GM21367 (cell line): ENCODE results near the gene ZBTB39.
A peak's percentile ranks its signal among the peaks of the same experiment; 100 is the strongest.
"Not testable (repeated sequence)": the region's sequence is repeated elsewhere in the genome, so short reads cannot be mapped to it uniquely, and the experiment has no call there.

Experiments
- ATAC-seq: cut with Tn5 transposase; IDR thresholded peaks from one replicate; pipeline ENCODE4 v1.9.1; 2021; ENCODE audit not compliant: unreplicated experiment

ZBTB39 gene

DNA sequence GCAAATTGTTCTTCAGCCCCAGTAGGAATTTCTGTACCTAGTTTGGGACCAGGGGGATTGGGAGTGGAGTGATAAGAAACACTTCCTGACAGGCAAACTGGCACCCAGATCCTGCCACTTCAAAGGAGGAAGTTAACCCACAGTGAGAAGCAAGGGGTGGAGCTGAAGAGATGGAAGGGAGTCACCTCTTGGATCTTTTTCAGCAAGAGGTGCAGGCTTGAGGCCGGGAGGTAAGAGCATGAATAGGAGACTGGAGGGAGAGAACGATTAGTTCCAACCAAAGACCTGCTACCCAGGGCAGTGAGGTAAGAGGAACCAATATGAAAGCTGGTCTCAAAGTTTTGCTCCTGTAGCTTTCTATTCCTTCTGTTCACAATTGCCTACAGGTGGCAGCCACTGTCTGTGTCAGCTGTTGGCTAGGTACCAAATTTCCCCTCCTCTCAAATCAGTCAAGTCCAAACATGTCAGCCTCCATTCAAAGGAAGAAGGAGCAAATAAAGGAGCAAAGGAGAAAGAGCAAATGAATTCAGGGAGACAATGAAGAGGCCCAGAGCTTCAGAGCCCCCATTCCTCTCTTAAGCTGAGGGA is 24.9 kb upstream of the ZBTB39 start:
- ATAC-seq, result no peak

DNA sequence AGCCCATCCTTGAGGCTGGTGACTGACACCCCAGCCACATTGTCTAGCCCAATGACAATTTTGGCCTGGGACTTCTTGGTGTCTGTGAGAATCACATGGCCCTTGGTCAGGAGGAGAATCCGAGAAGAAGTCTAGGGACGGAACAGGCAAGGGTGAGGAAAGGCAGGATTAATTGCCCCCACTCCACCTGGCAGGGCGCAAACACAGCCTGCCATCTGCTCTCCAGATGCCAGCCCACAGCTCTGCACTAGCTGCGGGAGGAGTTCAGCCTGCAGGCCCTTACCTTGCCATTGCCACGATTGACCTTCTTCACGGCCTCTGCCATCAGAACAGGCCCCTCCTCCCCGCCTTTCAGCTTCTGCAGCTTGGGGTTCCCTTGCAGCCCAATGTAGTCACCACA is 23.1 kb upstream of the ZBTB39 start:
- ATAC-seq, result no peak

DNA sequence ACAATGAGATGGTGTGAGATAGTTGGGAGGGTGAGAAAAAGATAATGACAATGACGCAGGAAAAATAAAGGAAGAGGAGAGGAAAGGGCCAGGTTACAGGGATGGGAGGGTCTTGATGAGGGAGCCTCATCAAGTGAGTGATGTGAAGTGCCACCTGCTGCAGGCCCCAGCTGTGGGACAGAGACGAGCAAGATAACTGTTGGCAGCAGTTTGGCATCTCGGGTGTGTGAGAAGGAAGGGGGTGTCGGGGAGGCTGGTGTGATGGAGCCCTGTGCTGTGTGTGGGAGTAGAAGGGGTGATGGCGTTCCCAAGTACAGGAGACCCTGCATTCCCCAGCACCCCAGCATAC is 21.4 kb upstream of the ZBTB39 start:
- ATAC-seq, result no peak

DNA sequence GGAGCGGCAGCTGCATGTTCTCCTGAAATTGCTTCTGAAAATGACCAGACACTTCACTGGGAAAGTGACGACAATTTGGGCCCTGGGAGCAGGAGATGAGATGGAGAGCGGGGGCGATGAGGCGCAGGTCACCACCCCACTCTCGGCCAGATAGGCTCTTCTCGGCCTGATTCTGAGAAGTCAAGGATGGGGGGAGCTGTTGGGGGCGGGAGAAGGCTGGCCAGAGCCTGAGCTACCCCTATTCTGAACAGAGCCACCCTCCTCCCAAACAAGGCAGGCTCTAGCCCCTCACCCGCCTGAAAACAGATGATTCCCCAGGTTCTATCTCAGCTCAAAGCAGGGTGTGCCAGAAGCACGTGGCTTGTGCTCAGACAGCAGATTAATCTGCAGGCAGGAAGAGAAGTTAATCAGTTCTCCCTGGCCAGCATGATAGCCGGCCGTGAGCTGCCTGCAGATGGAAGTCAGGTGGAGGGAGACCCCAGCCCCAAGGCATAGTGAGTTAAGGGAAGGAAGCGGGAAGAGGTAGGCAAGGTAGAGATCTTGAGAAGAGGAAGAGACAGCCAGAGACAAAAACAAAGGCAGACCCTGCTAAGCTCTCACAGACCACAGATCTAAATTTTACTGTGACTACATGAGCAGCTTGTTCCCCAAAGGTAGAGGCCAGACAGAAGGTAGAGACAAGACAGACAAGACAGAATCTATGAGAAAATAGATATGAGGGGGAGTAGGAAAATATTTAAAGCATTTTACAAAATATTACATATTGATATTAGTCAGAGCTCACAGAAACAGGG is 20.9 kb upstream of the ZBTB39 start:
- ATAC-seq, result no peak

DNA sequence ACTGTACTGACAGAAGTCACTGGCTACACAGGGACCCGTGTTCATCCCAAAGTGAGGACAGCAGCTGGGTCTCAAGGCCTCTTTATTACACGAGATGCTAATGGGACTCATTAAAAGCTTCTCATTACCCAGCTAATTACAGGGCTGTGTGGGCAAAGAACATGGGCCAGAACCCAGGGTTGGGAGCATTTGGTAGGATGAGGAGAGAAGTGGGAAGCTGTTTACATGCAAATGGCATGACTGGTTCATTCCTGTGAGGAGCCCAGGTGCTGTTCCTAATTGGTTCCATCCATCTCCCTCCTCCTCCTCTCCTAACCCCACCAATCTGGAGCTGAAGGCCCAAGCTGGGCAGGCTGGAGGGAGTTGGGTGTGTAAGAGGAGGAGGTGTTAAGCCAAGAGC is 18.9 kb upstream of the ZBTB39 start:
- ATAC-seq, result no peak

DNA sequence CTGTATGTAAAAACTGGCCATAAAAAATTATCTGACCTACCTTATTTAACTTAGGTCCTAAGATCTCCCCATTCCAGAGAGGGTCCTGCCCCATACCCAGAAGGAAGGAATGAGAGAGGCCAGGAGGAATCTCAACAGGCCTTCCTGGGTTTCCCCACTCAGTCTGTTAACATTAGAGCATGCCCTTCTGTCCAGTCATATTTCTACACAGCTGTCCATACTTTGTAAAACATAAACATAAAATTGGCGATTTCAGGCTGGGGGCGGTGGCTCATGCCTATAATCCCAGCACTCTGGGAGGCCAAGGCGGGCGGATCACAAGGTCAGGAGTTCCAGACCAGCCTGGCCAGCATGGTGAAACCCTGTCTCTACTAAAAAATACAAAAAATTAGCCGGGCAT is 16.0 kb upstream of the ZBTB39 start:
- ATAC-seq, result not testable (repeated sequence)

DNA sequence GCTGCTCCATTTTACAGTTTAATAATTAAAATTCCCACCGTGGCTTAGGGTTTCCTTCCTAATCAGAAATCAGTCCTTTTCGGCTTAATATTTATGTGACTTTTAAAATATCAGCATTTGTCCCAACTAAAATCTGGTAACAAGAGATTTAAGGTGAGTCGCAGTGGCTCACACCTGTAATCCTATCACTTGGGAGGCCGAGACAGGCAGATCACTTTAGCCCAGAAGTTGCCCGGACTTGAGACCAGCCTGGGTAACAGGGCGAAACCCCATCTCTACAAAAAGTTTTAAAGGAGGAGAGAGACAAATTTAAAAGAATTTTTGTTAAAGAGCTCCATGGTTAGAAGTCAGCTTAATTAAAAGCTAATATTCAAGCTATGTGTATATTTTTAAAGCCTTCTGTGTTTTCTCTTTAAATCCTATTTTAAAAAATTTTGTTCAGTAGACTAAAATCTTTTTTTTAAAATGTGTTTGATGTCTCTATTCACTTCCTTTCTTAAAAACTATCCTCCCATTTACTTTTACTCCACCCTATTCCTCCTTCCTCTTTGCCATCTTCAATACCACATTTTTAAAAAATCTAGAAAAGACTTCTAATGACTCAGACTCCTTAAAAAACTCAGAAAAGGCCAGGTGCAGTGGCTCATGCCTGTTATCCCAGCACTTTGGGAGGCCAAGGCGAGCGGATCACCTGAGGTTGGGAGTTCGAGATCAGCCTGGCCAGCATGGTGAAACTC is 13.8 kb upstream of the ZBTB39 start:
- no peak for ATAC-seq

DNA sequence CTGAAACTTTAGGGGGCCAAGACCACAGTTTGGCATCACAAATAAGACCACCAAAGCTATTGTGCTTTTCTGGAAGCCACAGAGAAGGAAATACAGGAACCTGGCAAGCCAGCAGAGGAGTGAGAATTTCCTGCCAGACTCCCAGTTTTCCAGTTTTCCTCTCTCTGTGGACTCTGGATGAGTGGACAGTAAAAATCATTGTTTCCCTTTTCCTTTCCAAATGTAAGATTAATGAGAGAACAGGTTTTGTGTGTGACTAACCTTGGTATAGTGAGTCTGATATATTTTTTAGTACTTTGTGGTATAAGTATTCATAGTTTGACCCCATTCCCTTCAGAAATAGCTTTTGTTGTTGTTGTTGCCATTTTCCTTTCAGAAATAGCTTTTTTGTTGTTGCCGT is 12.6 kb upstream of the ZBTB39 start:
- no peak for ATAC-seq

DNA sequence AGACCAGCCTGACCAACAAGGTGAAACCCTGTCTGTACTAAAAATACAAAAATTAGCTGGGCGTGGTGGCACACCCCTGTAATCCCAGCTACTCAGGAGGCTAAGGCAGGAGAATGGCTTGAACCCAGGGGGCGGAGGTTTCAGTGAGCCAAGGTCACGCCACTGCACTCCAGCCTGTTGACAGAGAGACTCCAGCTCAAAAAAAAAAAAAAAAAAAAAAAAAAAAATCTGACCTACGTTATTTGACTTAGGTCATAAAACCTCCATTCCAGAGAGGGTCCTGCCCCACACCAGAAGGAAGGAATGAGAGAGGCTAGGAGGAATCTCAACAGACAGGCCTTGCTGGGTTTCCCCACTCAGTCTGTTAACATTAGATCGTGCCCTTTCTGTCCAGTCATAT is 12.0 kb upstream of the ZBTB39 start:
- not testable (repeated sequence) for ATAC-seq

DNA sequence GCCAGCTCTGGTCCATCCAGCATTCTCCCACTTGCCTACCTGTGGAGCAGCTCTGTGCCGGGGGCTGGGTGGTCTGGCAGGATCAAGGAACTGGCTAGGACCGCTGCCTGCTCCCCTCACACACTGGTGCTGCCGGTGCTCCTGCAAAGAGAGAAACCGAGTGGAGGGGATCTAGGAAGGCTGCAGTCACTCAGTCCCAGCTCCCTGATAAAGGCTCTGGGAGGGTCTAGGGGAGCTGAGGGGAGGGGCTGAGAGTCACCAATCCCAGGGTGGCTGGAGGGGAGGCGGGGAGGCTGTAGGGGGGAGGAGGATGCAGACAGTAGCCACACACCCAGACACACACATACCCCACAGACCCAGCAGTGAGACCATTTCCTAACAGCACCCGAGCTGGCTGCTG is 10.0 kb upstream of the ZBTB39 start, which contains the start of gene TAC3:
Gene TAC3, minus strand, starts transcription at position 182 of the 400 bp plus-strand sequence. CDS start 732 bp downstream, outside the sequence.
- ATAC-seq, result no peak

DNA sequence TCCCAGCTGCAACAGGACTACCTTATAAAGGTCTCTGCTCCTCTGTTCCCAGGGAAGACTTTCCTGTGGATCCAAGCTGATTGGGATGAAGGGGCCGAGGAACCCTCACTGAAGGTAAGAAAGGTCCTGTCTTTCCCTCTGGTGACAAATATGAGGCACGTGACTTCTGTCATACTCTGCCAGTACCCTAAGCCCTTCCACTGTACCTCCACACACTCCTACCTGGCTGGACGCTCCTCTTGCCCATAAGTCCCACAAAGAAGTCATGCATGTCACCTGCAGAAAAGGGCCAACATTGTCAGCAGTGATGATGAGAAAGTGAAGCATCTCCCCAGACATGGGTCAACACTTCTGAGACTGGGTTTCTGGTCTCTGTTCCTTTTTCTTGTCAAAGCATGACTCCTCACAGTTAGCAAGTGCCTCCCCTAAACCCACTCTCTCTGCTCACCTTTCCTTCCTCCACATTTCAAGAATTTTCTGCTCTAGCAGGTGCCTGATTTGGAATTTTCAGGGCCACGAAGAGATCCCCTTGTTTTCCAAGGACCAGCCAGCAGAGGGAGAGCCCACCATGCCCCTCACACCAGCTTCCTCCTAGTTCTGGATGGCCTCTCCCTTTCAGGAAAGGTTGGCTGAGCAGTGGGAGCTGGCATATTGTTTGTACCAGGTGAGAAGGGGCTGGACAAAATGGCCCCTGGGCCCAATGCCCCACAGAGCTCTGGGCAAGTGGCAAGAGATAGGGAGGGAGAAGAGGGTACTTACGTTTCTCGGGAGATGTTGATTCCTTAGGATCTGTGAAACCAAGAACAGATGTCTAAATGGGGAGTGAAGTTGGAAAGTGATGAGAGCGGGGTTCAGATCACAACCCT is 6.5 kb upstream of the ZBTB39 start:
- ATAC-seq, result peak; percentile 83

DNA sequence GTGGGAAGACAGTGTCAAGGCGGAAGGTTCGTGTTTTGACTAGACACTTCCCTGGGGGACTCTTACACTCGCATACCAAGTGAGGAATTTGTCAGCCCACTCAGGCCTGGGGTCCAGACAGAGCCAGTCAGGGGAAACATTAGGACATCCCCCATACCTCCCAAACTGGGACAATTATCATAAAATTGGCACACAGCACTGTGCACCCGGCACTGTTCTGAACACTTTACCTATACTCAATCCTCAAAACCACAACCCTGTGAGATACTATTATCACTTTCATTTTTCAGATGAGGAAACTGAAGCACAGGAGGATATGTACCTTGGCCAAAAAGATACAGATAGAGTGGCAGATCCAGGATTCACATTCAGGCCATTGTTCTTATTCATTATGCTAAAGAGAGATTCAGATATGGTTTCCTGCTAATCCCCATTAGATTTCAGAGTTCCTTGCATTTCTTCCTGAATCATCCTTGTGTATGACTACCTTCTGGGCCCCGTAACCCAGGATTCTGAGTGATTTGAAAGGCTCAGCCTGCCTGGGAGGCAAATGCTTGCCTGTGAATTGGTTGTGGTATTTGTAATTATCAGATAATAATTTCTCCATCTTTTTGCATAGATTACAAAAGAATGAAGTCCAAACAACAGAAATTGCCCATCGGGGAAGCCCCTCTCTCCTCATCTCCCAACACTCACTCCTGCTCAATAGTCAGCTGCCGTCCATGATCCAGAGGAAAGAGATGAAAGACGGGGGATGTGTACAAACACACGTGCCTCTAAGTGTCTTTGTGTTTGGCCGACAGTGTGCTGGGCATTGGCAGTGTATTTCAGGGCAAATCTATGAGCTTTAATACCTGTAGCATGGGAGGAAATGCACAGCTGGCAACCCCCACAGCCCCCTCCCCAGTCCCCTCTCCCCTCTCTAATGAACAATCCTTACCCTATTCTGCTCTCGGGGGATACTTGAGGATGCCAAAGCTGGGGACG is 5.4 kb upstream of the ZBTB39 start:
- ATAC-seq, result no peak

DNA sequence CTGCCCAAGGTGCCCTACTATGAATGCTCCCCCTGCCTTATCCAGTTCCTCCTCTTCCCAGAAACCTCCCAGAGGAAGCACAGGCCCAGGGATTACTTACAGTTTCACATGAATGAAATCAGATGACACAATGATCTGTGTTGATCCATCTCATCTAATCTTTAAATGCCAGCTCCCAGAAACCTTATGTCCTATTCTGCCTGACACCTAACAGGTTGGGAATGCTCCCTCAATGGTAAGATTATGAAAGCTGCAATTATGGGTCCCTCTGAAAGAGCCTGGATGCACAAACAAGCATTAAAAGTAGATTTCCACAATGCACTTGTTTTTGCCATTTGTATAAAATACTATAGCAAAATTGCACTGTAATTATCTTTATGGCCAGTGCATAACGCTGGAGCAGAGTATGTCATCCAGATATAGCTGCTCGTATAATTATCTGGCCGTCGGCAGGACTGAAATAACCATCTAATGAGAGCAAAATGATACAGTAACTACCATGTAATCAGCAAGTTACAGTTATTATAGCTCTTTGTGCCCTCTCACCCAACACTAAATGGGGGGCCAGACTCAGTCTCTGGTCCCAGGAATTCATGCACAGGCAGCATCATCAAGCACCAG is 4.4 kb upstream of the ZBTB39 start:
- ATAC-seq, result no peak

DNA sequence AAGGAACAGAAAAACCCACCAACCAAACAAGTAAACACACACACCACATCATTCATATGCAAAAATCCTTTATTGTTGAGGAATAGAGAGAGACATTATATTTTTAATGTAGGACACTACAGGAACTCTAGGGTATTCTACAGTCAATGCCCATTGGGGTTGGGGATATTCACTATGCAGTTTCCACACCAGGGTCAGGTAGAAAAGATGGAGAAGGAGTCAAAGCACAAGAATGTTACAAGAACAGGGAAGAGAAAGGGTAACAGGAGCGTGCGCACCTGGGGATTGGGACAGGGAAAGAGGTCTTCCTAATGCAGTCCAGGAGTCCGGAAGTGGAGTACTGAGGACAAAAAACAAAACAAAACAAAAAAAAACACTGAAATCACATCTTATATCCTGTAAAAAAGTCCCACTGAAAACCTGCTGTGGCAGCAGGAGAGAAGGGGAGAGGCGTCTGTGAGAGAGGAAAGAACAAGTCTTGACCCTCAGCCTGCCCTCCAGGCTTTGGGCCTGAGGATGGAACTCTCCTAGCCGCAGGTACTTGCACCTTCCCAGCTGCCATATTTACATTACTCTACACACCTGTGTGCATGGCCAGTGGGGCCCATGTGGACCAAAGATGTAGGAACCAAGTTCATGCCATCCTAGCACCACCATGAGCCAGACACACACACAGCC is 3.7 kb upstream of the ZBTB39 start:
- ATAC-seq, result no peak

DNA sequence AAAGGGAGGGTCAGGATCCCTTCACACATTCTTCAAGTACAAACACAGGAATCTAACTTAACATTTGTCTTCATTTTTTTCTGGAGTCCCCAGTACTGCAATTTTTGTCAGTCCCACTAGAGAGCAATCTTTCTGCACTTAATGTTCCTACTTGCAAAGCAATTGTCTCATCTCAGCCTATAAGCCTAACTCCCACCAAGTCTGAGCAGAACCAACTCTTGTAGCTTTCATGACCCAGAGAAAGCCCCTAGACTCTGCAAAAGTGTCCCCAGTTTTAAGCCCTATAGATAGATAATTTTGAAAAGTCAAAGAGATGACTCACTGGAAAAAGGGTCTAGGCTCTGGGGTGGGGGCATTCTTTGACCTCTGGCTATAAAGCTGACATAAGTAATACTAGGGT is 1.8 kb upstream of the ZBTB39 start:
- no peak for ATAC-seq

DNA sequence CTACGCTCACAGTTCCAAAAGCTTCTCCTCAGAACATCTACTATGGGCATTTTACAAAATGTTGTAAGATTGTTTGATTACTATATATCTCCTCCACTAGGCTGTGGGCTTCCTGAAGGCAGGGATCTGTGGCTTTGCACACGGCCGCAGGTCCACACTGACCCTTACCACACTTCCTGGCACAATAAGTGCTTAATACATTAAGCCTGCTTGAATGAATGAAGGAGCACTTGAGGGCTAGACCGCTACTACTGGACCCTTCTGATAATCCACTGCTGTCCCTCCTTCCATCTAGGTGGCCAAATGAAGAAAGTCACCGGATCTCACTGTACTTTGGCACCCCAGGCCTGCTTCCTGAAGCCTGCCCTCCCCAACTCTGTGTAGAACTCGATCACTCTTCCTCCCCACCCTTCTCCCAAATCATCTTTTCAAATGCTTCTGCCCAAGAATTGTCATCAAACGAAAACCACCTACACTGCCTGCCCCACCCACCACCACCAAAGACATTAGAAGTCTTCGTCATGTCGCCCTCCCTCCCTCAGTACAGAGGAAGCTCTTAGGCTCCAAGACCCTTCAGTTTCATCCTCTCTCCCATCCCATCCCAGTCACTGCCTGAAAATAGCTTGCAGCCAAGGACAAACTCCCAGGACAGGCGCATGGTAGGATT is 596 bp upstream of the ZBTB39 start:
- no peak for ATAC-seq

DNA sequence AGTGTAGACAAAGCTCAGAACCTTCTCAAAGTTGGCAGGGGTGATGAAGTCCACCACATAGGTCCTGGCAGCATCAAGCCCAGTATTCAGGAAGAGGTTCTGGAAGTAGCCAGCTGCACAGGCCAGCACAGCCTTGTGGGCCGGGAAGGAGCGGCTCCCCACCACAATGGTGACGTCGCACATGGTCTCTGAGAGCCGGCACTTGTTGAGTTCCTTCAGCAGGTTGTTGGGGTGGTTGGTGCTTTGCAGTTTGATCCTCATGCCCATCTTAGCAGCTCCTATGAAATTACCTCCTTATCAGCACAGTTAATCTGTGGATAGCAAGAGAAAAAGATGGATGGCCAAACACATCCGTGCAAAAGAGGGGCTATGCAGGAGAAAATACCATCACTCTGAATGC is 1.7 kb downstream of the ZBTB39 start:
- no peak for ATAC-seq

DNA sequence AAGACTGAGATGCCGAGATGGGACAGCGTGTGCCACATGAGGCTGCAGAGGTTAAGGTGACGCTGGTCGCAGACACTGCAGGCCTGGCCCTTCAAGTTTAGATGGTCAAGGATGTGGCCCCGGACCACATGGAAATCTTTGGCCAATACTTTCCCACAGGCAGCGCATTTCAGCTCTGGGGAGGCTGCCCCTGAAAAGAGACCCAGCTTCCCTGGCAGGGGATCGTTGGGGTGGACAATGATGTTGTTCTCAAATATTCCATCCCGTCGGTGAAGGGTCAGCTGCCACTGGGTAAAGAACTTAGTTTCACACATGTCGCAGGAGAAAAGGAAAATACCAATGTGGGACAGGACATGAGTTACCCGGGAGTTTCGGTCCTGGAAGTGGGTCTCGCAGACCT is 3.0 kb downstream of the ZBTB39 start:
- no peak for ATAC-seq
